Measurements from ENCODE around the gene PRKCD.
A peak's percentile ranks its signal among the peaks of the same experiment; 100 is the strongest.

DNA sequence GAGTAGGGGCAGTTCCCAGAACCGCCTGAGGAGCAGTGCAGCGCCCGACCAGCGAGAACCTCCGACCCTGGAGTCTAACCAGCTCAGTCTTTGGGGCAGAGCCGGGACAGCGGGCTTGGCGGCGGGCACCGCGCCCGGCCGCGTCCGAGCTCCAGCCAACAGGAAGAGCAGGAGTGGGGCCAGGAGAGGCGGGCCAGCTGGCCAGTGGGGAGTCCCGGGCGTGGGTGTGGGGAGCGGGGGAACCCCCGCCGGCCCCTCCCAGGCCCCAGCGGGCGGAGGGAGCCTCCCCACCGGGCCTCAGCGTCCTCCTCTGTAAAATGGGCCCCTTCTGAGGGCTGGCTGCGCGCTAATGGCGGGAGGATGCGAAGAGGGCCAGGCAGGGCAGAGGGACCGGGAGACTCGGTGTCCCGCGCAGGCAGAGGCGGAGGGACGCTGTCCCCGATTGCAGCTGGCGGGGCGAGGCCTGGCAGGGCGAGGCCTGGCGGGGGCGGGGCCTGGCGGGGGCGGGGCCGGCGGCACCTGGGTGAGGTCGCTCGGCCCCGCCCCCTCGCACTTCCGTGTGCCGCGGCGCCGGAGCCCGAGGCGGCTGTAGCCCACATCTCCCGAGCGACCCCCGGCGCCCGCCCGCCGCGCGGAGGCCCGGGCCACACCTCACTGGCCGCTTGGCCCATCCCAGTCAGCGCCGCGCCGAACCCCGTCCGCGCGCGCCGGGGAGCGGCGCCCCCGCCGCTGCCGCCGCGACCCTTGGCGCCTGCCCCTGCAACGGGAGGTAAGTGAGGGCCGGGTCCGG is at the start of gene PRKCD:
- TF ChIP-seq, protein P1, sequence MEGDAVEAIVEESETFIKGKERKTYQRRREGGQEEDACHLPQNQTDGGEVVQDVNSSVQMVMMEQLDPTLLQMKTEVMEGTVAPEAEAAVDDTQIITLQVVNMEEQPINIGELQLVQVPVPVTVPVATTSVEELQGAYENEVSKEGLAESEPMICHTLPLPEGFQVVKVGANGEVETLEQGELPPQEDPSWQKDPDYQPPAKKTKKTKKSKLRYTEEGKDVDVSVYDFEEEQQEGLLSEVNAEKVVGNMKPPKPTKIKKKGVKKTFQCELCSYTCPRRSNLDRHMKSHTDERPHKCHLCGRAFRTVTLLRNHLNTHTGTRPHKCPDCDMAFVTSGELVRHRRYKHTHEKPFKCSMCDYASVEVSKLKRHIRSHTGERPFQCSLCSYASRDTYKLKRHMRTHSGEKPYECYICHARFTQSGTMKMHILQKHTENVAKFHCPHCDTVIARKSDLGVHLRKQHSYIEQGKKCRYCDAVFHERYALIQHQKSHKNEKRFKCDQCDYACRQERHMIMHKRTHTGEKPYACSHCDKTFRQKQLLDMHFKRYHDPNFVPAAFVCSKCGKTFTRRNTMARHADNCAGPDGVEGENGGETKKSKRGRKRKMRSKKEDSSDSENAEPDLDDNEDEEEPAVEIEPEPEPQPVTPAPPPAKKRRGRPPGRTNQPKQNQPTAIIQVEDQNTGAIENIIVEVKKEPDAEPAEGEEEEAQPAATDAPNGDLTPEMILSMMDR (IDR thresholded peaks at IDR 0.05) = peak in 3 of 4 experiments; percentile 45 to 71 (median 60)
- TF ChIP-seq EP300 (IDR thresholded peaks at IDR 0.05) (no peak), POLR2AphosphoS5 (IDR thresholded peaks at IDR 0.05) (peak; percentile 31 to 71 (median 58))

All from sigmoid colon (tissue), 4 donors.